Endothelial cell (in vitro differentiated cells): ENCODE data around the gene SENP2. TPM values are rescaled to one million over a fixed set of nuclear protein-coding genes. Genes with fewer than 3 reads are reported as not detected.

Experiments used
- DNase-seq: peaks from one replicate; pipeline ENCODE4 v3.0.0; 2021; ENCODE audit warnings: low spot score
- H3K27ac Mint-ChIP-seq: one replicate; pipeline ENCODE4 v1.8.0; 2021; ENCODE audit warnings: mixed read lengths, inconsistent platforms; ENCODE audit not compliant: unreplicated experiment
- H3K27me3 Mint-ChIP-seq: one replicate; pipeline ENCODE4 v1.8.0; 2021; ENCODE audit warnings: mild to moderate bottlenecking, moderate library complexity, mixed read lengths, inconsistent platforms; ENCODE audit not compliant: unreplicated experiment
- H3K36me3 Mint-ChIP-seq: one replicate; pipeline ENCODE4 v1.8.0; 2021; ENCODE audit warnings: mild to moderate bottlenecking, low read depth, mixed read lengths, inconsistent platforms; ENCODE audit not compliant: unreplicated experiment
- H3K4me1 Mint-ChIP-seq: one replicate; pipeline ENCODE4 v1.8.0; 2021; ENCODE audit warnings: mild to moderate bottlenecking, mixed read lengths, inconsistent platforms; ENCODE audit not compliant: unreplicated experiment
- H3K4me3 Mint-ChIP-seq: one replicate; pipeline ENCODE4 v1.8.0; 2021; ENCODE audit warnings: mild to moderate bottlenecking, mixed read lengths, inconsistent platforms; ENCODE audit not compliant: unreplicated experiment
- H3K9me3 Mint-ChIP-seq: one replicate; pipeline ENCODE4 v1.8.0; 2021; ENCODE audit warnings: mixed read lengths, inconsistent platforms; ENCODE audit not compliant: unreplicated experiment
- total RNA-seq: library from RNA; stranded (reverse); fragmentation: NEBNext Ultra II Directional; extraction: Animal tissue kit (Norgen Biotek cat#: 25700); gene quantifications from one replicate; pipeline ENCODE4 v1.2.1, GENCODE V29; 2021; ENCODE audit not compliant: unreplicated experiment
- TF ChIP-seq, protein P1 (sequence below): fragments of 200-600 bp; sonication (generic); IDR thresholded peaks from one replicate; pipeline ENCODE4 v1.5.0; 2021; ENCODE audit warnings: antibody characterized with exemption; ENCODE audit not compliant: unreplicated experiment

Gene SENP2
- total RNA-seq, 1 donor from 2014 or later, result 34.0 TPM

DNA sequence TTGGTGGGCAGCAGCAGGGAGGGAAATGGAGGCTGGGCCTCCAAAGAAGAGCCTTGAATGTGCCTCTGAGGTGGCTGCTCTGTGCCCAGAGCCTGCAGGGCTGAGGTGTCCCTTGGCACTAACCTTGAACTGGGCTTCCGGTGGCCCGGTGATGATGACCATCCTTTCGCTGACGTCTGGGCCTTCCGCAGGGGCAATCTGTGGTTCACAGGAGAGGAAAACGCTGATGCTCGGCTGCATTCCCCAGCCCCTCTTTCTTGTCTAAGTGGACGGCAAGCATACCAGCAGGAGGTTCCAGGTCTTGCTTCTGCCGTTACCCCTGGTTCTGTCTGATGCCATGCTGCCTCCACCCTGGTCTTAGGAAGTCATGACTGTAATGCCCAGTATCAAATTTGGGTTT, 65.9 kb downstream of the SENP2 start:
- no peaks in the 10 kb centered on the region for H3K9me3 Mint-ChIP-seq
- DNase-seq, result no peak
- peaks cover 61% of the 10 kb centered on the region for H3K36me3 Mint-ChIP-seq
- H3K27ac Mint-ChIP-seq, result no peak overlapping the region
- peaks cover 5% of the 10 kb centered on the region for H3K4me1 Mint-ChIP-seq
- TF ChIP-seq, protein P1, sequence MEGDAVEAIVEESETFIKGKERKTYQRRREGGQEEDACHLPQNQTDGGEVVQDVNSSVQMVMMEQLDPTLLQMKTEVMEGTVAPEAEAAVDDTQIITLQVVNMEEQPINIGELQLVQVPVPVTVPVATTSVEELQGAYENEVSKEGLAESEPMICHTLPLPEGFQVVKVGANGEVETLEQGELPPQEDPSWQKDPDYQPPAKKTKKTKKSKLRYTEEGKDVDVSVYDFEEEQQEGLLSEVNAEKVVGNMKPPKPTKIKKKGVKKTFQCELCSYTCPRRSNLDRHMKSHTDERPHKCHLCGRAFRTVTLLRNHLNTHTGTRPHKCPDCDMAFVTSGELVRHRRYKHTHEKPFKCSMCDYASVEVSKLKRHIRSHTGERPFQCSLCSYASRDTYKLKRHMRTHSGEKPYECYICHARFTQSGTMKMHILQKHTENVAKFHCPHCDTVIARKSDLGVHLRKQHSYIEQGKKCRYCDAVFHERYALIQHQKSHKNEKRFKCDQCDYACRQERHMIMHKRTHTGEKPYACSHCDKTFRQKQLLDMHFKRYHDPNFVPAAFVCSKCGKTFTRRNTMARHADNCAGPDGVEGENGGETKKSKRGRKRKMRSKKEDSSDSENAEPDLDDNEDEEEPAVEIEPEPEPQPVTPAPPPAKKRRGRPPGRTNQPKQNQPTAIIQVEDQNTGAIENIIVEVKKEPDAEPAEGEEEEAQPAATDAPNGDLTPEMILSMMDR, result no peak
- no peak overlapping the region for H3K4me3 Mint-ChIP-seq
- H3K27me3 Mint-ChIP-seq, result peaks cover 25% of the 10 kb centered on the region

DNA sequence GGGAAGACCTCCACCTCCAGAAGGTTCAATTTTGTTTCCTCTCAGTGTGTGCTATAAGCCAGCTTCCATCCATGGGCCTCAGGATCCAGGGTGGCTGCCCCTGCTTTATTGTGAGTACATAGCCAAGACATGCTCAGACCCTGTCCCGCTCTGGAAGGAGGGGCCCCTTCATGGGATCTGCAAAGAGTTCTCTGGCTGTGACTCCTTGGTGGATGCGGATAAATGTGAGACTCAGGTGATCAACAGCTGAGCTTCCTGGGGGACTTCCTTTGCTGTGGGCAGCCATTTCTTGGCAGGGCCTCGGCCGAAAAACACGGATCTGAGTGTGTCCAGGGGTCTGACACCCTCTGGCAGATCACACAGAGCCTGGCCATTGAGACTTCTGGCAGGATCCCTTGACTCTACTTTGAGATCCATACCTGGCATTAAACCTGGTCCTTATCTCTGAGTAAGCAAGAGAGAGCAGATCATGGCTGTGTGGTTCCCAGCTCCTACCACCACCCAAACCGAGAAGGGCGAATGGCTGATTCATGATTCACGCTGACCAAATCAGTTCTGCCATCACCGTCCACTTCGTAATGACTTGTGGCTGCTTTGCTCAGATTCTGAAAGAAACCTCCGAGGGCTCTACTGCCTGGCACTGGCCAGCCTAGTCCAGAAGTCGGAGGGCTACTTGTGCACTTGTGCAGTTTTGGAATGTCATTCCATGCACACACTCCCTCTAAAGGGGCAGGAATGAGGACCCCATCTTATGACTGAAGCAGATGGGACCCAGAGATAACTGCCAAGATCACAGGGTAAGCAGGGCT, 68.1 kb downstream of the SENP2 start:
- Mint-ChIP-seq H3K4me3 (no peak overlapping the region), H3K4me1 (peaks cover 6% of the 10 kb centered on the region), H3K27me3 (peaks cover 21% of the 10 kb centered on the region), H3K27ac (peak overlapping the region; percentile 9), H3K9me3 (no peaks in the 10 kb centered on the region), H3K36me3 (peaks cover 64% of the 10 kb centered on the region)
- DNase-seq, result no peak
- TF ChIP-seq, protein P1, result no peak

DNA sequence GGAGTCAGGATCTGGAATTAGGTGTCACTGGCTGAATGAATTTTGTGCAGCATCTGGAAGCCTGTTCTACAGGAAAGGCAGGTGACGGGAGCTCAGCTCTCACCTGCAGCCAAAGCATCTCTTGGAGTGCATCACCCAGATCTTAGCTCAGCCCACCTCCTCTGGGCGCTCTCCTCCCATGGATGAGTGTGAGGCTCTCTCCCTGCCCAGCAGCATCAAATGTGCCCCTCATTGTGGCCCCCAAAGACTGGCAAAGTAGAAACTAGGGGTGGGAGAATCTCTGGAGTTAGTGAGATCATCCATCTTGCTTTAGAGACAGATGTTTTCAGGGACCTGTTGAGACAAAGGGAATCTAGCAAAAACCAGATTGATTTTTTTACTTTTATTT, 68.7 kb downstream of the SENP2 start:
- H3K4me1 Mint-ChIP-seq, result peaks cover 6% of the 10 kb centered on the region
- peaks cover 18% of the 10 kb centered on the region for H3K27me3 Mint-ChIP-seq
- H3K9me3 Mint-ChIP-seq, result no peaks in the 10 kb centered on the region
- H3K4me3 Mint-ChIP-seq, result no peak overlapping the region
- TF ChIP-seq, protein P1, result no peak
- H3K36me3 Mint-ChIP-seq, result peaks cover 65% of the 10 kb centered on the region
- H3K27ac Mint-ChIP-seq, result no peak overlapping the region
- DNase-seq, result no peak

DNA sequence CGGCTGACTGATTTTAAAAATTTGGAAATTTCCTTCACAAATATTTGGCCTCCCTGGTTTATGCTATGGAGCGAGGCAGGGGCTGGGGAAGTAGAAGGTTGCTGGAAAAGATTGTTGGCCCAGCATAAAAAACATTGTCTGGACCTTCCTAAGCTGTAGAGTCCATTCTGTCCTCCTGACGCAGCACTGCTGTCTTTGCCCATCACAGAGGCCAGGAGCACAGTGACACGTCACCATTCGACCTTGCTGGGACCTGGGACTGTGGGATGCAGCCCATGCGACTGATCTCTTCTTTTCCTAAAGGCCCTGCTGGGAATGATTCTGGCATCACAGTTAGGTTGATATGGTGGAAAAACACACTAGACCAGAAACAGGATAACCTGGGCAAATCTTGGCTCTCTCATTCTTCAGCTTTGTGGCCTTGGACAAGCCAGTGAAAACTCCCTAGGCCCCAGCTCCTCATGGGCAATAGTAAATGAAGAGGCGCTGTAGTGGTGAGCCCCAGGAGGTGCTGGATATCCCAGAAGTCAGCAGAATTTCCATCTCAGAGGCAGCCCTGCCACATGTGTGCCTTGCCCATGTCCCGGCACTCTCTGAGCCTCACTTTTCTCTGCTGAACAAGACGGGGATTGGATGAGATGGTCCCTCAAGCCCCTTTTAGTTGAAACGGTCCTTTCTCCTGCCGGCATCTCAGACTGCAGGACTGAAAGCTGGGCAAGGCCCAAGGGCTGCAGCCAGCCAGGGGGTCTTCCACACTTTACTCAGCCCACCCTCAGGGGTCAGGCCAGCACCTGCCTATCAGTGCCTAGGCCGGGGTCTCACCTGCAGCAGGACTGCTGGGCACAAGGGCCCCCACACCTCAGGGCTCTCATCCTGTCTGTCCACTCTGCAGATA, 69.6 kb downstream of the SENP2 start:
- Mint-ChIP-seq H3K4me3 (no peak overlapping the region), H3K36me3 (peaks cover 64% of the 10 kb centered on the region), H3K27ac (peak overlapping the region; percentile 18), H3K9me3 (no peaks in the 10 kb centered on the region), H3K4me1 (peaks cover 6% of the 10 kb centered on the region), H3K27me3 (peaks cover 18% of the 10 kb centered on the region)
- DNase-seq, result no peak
- TF ChIP-seq, protein P1, result no peak
